ENCODE data around the gene NR1I2. TPM values are rescaled to one million over a fixed set of nuclear protein-coding genes. Genes with fewer than 3 reads are reported as not detected.

The NR1I2 gene
- total and polyA plus RNA-seq, 2 experiments from 2014 or later: 0.06 TPM; not detected in 1

DNA sequence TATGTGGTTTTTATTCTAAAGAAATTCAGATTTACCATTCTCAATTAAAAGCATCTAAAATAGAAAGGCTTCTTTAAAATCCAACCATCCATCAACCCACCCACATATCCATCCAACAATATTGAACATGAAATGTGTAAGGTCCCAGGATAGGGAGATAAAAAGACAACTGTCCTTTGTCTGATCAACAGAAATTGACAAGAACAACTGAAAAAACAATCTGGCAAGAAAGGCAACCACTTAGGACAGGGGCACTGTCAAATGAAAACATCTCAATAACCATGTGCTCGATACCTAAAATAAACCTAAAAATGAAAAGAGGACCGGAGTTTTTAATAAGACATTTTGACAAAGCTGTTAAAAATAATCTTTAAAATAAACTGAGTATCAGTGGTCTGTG, 67.2 kb downstream of the NR1I2 start:
- TF ChIP-seq EZH2phosphoT487 (IDR thresholded peaks at IDR 0.05; ENCODE audit: insufficient read depth, low read depth) (no peak), EZH2 (IDR thresholded peaks at IDR 0.05; ENCODE audit: insufficient read depth, poor library complexity, severe bottlenecking) (no peak)
- Histone ChIP-seq H2AFZ (no peak overlapping the region), H3K79me2 (ENCODE audit: insufficient read depth) (peaks cover 60% of the 10 kb centered on the region), H3K4me2 (ENCODE audit: unreplicated experiment) (no peak overlapping the region), H4K20me1 (ENCODE audit: insufficient read depth) (peaks cover 4% of the 10 kb centered on the region; the same call in 1 of the 2 replicates), H3K36me3 (ENCODE audit: low read depth) (0 out of 2 replicates have a peak, but pooled peaks cover 6% of the 10 kb centered on the region), H3K4me1 (ENCODE audit: insufficient read depth) (no peaks in the 10 kb centered on the region), H3K4me3 (no peak overlapping the region), H3K27ac (no peak overlapping the region), H3K9ac (no peak overlapping the region), H3K27me3 (replicated peaks; ENCODE audit: insufficient read depth) (no peaks in the 10 kb centered on the region), H3K9me2 (ENCODE audit: insufficient read depth) (no peaks in the 10 kb centered on the region), H3F3A (ENCODE audit: insufficient read depth) (peaks cover 7% of the 10 kb centered on the region; the same call in 1 of the 2 replicates), H3K9me3 (ENCODE audit: low read depth) (no peaks in the 10 kb centered on the region)
- in situ Hi-C loops (cut with MboI): no loop called here
- WGBS, 2 experiments (ENCODE audit: low coverage in 1 of 2, low lambda C conversion rate in 2 of 2, missing lambda C conversion rate in 2 of 2): 98 to 99% methylated on average over 2 of the region's 2 CpGs
- no peak for DNase-seq

DNA sequence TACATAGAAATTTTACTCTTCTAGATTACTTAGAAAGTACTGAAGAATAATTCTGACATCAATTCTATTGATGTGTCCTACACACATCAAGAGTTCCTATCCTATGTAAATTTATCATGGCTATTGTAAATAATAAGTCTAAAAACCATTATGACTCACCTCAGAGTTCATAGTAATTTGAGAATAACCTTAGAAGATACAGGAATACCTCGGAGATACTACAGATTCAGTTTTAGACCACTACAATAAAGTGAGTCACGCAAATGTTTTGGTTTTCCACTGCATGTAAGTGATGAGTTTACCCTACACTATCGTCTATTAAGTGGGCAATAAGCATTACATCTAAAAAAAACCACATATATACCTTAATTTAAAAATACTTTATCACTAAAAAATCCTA, 74.8 kb downstream of the NR1I2 start:
- in situ Hi-C loops (cut with MboI): no loop called here
- Histone ChIP-seq H3K4me1 (ENCODE audit: insufficient read depth) (no peaks in the 10 kb centered on the region), H3K27ac (no peak overlapping the region), H3K36me3 (ENCODE audit: low read depth) (peaks cover 53% of the 10 kb centered on the region), H3F3A (ENCODE audit: insufficient read depth) (peaks cover 6% of the 10 kb centered on the region; the same call in 1 of the 2 replicates), H2AFZ (no peak overlapping the region), H3K4me2 (ENCODE audit: unreplicated experiment) (no peak overlapping the region), H3K9me2 (ENCODE audit: insufficient read depth) (no peaks in the 10 kb centered on the region), H3K79me2 (ENCODE audit: insufficient read depth) (peaks cover 36% of the 10 kb centered on the region; the same call in 1 of the 2 replicates), H4K20me1 (ENCODE audit: insufficient read depth) (no peaks in the 10 kb centered on the region), H3K4me3 (no peak overlapping the region), H3K9me3 (ENCODE audit: low read depth) (no peaks in the 10 kb centered on the region), H3K9ac (no peak overlapping the region), H3K27me3 (replicated peaks; ENCODE audit: insufficient read depth) (no peaks in the 10 kb centered on the region)
- TF ChIP-seq EZH2 (IDR thresholded peaks at IDR 0.05; ENCODE audit: insufficient read depth, poor library complexity, severe bottlenecking) (no peak), EZH2phosphoT487 (IDR thresholded peaks at IDR 0.05; ENCODE audit: insufficient read depth, low read depth) (no peak)
- DNase-seq: no peak
- WGBS, 2 experiments (ENCODE audit: low coverage in 1 of 2, low lambda C conversion rate in 2 of 2, missing lambda C conversion rate in 2 of 2): 96 to 97% methylated on average over 3 of the region's 3 CpGs

DNA sequence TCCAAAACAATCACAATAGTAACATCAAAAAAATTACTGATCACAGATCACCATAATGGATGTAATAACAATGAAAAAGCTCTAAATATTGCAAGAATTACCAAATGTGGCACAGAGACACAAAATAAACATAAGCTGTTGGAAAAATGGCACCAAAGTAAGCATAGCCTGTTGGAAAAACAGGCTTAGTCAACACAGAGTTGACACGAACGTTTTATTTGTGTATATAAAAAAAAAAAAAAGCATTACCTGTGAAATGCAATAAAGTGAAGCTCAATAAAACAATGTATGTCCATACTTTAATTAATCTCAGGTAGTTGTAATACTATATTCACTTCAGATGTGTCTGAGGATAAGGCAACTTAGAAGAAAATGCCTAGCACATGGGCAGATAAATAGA, 77.1 kb downstream of the NR1I2 start:
- H3K79me2 ChIP-seq (ENCODE audit: insufficient read depth): peaks cover 40% of the 10 kb centered on the region
- no peak overlapping the region for H3K9ac ChIP-seq
- no peak overlapping the region for H3K4me3 ChIP-seq
- no peak overlapping the region for H3K27ac ChIP-seq
- no peak overlapping the region for H3K4me2 ChIP-seq (ENCODE audit: unreplicated experiment)
- H4K20me1 ChIP-seq (ENCODE audit: insufficient read depth): no peaks in the 10 kb centered on the region
- no peak for TF ChIP-seq EZH2phosphoT487 (IDR thresholded peaks at IDR 0.05; ENCODE audit: insufficient read depth, low read depth)
- TF ChIP-seq EZH2 (IDR thresholded peaks at IDR 0.05; ENCODE audit: insufficient read depth, poor library complexity, severe bottlenecking): no peak
- no peaks in the 10 kb centered on the region for H3K27me3 ChIP-seq (replicated peaks; ENCODE audit: insufficient read depth)
- in situ Hi-C loops (cut with MboI): no loop called here
- H2AFZ ChIP-seq: no peak overlapping the region
- DNase-seq: no peak
- no peaks in the 10 kb centered on the region for H3F3A ChIP-seq (ENCODE audit: insufficient read depth)
- H3K9me2 ChIP-seq (ENCODE audit: insufficient read depth): no peaks in the 10 kb centered on the region
- no peaks in the 10 kb centered on the region for H3K4me1 ChIP-seq (ENCODE audit: insufficient read depth)
- H3K9me3 ChIP-seq (ENCODE audit: low read depth): no peaks in the 10 kb centered on the region
- 91 to 98% methylated on average over 2 of the region's 2 CpGs for WGBS, 2 experiments (ENCODE audit: low coverage in 1 of 2, low lambda C conversion rate in 2 of 2, missing lambda C conversion rate in 2 of 2)
- H3K36me3 ChIP-seq (ENCODE audit: low read depth): peaks cover 67% of the 10 kb centered on the region

DNA sequence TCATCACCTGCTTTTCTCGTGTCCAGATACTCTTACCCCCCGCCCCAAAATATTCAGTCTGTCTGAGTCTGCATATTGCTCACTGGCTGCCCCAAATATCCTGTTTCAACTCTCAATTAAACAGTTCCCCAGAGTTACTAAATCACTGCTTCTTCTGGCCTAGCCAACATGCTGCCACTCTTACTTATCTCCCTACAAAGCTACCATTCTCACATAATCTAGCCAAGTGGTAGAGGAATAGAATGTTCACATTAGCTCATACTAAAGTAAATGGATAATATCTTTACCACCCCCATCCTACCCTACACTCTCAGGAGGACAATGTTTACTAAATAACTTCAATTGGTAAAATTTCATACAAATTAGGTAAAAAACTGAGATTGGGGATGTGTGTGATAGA, 77.8 kb downstream of the NR1I2 start:
- H3K4me1 ChIP-seq (ENCODE audit: insufficient read depth): no peaks in the 10 kb centered on the region
- H3K4me3 ChIP-seq: no peak overlapping the region
- H3K4me2 ChIP-seq (ENCODE audit: unreplicated experiment): no peak overlapping the region
- H4K20me1 ChIP-seq (ENCODE audit: insufficient read depth): no peaks in the 10 kb centered on the region
- in situ Hi-C loops (cut with MboI): no loop called here
- H3K9me2 ChIP-seq (ENCODE audit: insufficient read depth): no peaks in the 10 kb centered on the region
- no peak overlapping the region for H3K9ac ChIP-seq
- peaks cover 43% of the 10 kb centered on the region for H3K79me2 ChIP-seq (ENCODE audit: insufficient read depth)
- no peak overlapping the region for H3K27ac ChIP-seq
- H3F3A ChIP-seq (ENCODE audit: insufficient read depth): peaks cover 3% of the 10 kb centered on the region; the same call in 1 of the 2 replicates
- no peaks in the 10 kb centered on the region for H3K9me3 ChIP-seq (ENCODE audit: low read depth)
- no peak for TF ChIP-seq EZH2 (IDR thresholded peaks at IDR 0.05; ENCODE audit: insufficient read depth, poor library complexity, severe bottlenecking)
- no peak for TF ChIP-seq EZH2phosphoT487 (IDR thresholded peaks at IDR 0.05; ENCODE audit: insufficient read depth, low read depth)
- no peaks in the 10 kb centered on the region for H3K27me3 ChIP-seq (replicated peaks; ENCODE audit: insufficient read depth)
- no peak for DNase-seq
- peaks cover 73% of the 10 kb centered on the region for H3K36me3 ChIP-seq (ENCODE audit: low read depth)
- WGBS, 2 experiments (ENCODE audit: low coverage in 1 of 2, low lambda C conversion rate in 2 of 2, missing lambda C conversion rate in 2 of 2): 98 to 100% methylated on average over 2 of the region's 2 CpGs
- no peak overlapping the region for H2AFZ ChIP-seq

DNA sequence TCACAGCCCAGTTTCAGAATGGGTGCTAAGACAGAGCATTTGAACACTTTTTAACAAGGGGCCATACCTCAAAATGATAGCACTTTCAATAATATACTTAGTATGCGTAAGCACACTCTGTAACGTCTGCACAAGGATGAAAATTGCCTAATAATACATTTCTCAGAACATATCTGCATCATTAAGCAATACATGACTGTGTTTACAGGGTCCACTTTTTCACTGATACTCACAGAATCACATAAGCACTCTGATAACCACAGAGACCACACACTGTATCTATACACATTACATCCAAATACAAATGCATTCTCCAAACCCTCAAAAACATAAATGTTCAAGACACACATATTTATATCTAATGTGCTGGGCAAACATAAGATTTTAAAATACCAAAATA, 79.8 kb downstream of the NR1I2 start:
- Histone ChIP-seq H3K27ac (no peak overlapping the region), H3K4me2 (ENCODE audit: unreplicated experiment) (no peak overlapping the region), H4K20me1 (ENCODE audit: insufficient read depth) (no peaks in the 10 kb centered on the region), H3K4me3 (no peak overlapping the region), H3K4me1 (ENCODE audit: insufficient read depth) (no peaks in the 10 kb centered on the region), H2AFZ (no peak overlapping the region), H3K79me2 (ENCODE audit: insufficient read depth) (peaks cover 49% of the 10 kb centered on the region), H3K36me3 (ENCODE audit: low read depth) (peaks cover 64% of the 10 kb centered on the region), H3K9ac (no peak overlapping the region), H3K9me2 (ENCODE audit: insufficient read depth) (no peaks in the 10 kb centered on the region), H3K9me3 (ENCODE audit: low read depth) (no peaks in the 10 kb centered on the region), H3K27me3 (replicated peaks; ENCODE audit: insufficient read depth) (no peaks in the 10 kb centered on the region), H3F3A (ENCODE audit: insufficient read depth) (peaks cover 6% of the 10 kb centered on the region; the same call in 1 of the 2 replicates)
- 98% methylated on average over 2 of the region's 2 CpGs for WGBS, 2 experiments (ENCODE audit: low coverage in 1 of 2, low lambda C conversion rate in 2 of 2, missing lambda C conversion rate in 2 of 2)
- in situ Hi-C loops (cut with MboI): no loop called here
- TF ChIP-seq EZH2phosphoT487 (IDR thresholded peaks at IDR 0.05; ENCODE audit: insufficient read depth, low read depth): no peak
- no peak for TF ChIP-seq EZH2 (IDR thresholded peaks at IDR 0.05; ENCODE audit: insufficient read depth, poor library complexity, severe bottlenecking)
- no peak for DNase-seq

Measured in GM23248 (cell line).